GM19438 (cell line): ENCODE data around the gene PCNX1.
"Not testable (repeated sequence)": the region's sequence is repeated elsewhere in the genome, so short reads cannot be mapped to it uniquely, and the experiment has no call there.

Source experiments
- ATAC-seq: cut with Tn5 transposase; IDR thresholded peaks from one replicate; pipeline ENCODE4 v1.9.1; 2021; ENCODE audit warnings: low read depth; ENCODE audit not compliant: unreplicated experiment

PCNX1 gene

DNA sequence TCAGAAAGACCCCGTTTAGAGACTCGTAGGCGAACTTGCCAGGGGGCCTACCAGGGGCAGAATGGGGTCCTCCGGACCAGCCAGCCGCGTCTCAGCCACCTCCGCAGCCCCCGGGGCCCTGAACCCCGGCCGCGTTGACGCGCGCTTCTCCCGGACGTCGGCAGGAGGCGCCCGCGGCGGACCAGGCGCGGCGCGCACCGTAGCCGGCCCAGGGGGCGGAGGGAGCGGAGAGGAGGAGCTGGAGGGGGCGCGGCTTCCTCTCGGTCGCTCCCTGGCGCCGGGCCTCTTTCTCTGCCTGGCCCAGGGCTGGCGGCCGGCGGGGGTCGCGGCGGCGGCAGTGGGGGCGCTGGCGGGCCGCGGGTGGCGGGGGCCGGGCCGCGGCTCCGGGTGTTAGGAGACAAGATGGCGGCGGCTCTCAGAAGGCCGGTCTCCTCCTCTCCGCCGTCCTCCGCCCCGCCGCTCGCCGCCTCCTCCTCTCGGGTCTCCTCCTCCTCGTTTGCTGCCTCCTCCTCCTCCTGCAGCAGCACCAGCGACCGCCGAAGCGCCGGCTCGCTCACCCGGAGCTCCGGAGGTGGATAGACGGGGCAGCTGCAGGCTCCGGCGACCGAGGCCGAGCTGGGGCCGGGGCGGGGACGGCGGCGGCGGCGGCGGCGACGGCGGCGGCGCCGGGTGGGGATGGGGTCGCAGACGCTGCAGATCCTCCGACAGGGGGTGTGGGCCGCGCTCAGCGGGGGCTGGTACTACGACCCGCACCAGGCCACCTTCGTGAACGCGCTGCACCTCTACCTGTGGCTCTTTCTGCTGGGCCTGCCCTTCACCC is at the start of gene PCNX1:
Gene PCNX1, plus strand, starts transcription at position 284 of the 820 bp plus-strand sequence. Its CDS starts 392 bp downstream, at position 676.
- peak; percentile 63 for ATAC-seq

DNA sequence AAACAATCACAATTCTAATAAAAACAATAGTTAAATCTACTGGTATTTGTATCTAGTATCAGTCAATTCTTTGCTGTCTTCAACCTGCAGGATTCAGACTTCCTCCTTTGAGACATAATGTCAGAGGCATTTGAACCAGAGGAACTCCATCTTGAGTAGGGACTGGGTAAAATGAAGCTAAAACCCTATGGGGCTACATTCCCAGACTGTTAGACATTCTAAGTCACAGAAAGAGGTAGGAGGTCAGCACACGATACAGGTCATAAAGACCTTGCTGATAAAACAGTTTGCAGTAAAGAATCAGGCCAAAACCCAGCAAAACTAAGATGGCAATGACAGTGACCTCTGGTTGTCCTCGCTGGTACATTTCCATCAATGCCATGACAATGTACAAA is 49.8 kb upstream of the PCNX1 start:
- ATAC-seq = no peak

DNA sequence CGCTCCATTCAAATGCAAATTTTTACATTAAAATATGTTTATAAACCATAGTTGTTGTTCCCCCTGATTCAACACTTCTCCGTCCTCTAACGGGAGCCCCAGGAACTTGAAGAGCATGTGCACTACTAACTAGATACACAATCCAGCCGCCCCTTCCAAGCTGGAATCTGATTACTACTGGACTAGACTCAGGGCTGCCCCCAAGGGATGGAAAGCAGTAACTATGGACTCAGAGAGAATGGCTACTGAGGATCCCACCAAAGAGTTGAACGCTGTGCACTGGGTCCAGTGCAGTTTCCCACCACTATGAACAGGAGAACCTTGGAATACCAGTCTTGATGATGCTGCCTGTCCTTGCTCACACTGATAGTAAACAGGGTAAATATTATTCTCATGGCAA is 48.6 kb upstream of the PCNX1 start:
- ATAC-seq = no peak

DNA sequence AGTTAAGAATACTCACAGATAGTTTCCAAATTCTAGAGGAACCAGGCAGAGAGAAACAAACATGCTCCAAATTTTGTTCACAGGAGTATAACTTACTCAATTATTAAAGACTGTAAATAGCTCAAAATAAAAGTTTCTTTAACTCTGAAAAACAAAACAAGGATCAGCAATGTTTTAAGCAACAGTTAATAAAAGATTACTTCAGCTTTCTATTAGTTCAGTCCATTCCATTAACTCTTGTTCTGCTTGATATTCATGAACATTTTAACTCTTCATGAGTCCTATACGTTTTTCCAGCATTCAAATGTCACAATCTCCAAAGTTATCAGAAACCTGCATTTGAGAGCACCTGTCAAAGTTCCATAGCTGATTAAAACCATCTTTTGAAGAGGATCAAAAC is 40.3 kb upstream of the PCNX1 start:
- not testable (repeated sequence) for ATAC-seq

DNA sequence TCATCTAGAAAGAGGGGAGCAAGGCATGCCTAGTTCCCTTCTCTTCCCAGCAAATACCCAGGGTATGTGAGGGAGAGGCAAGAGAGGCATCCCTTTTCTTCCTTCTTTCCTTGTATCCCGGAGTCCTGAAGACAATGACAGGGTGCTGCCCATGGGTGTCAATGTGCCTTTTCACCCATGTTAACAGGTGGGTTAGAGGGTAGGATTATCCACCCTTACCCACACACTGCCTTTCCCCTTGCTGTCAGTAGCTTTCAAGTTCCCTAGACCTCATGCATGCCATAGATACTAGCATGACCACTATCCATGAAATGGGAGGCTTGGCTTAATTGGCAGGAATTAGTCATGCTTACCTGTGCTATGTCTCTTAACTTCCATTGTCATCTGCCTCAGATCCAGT is 36.3 kb upstream of the PCNX1 start:
- ATAC-seq = no peak

DNA sequence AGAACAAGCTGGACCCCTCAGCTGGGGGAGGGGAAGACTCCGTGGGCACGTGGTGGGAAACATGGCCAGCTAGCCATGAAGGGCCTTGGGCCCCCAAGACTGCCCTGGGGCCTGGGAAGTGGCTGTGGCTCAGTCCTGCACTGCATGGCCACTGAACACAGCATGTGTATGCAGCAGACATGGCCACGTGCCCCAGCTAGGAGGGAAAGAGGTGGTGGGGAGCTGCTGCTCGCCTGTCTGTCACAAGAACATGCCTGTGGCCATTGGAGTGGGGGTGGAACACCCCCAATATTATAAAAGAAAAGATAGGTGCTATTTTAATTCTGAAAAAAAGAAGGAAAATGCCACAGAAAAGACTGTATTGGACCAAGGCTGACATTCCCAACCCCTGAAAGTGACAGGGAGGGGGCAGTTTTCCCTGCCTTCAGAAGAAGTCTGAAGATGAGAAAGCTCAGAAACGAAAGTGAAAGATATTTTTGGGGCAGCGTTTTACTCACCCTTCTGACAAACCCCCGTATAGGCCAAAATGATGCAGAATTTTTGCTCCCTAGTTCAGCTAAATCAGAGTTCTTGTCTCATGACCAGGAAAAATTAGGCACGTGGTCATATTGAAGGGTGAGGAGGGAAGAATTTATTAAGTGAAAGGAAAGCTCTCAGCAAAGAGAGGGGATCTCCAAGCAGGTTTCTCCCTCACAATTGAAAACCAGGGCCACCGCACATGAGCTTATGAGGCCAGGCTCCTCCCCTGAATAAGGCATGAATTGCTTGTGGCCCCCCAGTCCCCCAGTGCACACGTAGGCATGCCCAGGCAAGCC is 35.2 kb upstream of the PCNX1 start:
- no peak for ATAC-seq

DNA sequence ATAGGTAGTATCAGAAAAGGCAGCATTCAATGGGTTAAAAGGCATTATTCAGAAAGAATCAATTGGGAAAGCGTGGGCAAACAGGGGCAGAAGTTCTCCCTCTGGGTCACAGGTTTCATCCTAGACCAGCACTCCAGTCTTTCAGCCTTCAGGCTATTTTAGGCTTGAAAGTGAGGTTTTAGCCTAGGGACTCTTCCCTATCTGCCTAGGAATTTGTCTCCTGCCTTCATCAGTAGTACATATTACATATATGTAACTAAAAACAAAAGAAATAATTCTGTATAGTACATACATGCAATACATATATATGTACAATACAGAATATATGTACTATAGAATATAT is 34.6 kb upstream of the PCNX1 start:
- no peak for ATAC-seq

DNA sequence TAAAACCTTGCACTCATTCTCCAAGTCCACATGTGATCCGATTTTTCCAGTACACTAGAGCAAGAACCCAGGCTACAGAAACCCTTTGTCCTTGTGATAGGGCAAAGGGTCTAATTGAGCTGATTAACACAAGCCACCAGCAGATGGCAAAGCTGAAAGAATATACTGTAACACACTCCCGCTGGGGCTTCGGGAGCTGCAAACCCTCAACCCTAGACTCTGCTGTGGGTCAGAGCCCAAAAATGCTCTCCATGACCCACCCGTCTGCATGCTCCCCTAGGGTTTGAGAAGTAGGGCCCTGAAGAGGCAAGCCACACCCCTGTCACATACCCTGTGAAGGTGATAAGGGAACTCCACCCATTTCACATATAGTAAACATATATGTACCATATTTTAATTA is 33.6 kb upstream of the PCNX1 start:
- ATAC-seq = no peak

DNA sequence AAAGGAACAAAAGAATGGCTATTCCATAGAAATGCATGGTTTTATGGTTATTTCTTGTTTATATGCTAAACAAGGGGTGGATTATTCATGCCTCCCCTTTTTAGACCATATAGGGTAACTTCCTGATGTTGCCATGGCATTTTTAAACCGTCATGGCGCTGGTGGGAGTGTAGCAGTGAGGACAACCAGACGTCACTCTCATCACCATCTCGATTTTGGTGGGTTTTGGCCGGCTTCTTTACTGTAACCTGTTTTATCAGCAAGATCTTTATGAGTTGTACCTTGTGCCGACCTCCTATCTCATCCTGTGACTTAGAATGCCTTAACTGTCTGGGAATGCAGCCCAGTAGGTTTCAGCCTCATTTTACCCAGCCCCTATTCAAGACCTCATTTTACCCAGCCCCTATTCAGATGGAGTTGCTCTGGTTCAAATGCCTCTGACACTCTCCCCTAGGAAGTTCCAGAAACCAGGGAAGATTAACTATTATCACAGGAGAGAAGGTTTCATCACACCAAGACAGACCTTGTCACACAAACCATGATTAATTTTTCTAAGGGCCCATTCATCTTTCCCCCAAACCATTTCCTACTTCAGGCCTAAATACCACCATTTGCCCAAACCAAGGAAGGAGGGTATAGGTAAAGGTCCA is 31.3 kb upstream of the PCNX1 start:
- ATAC-seq = not testable (repeated sequence)

DNA sequence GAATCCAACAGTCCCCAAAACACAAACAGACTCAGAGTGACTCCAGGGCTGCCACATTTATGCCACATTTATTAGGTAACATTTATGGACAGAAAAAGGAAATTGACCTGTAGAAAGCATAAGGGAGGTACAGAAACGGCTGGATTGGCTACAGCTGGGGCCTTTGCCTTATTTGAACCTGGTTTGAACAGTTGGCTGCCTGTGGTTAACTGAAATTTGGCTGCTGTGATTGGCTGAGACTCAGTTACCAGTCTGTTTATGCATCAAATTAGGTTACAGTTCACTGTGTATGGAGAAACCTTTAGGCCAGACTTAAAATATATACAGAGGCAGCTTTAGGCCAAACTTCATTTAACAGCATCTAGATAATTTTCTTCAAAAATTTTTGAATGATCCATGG is 27.8 kb upstream of the PCNX1 start:
- no peak for ATAC-seq

DNA sequence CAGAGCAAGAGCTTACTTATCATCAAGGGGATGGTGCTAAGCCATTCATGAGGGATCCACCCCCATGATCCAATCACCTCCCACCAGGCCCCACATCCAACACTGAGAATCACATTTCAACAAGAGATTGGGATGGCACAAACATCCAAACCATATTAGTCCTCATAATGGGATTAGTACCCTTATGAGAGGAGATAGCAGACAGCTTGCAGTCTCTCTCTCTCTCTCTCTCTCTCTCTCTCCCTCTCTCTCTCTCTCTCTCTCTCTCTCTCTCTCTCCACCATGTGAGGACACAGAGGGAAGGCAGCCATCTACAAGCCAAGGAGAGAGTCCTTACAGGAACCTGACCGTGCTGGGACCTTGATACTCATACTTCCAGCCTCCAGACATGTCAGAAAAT is 26.4 kb upstream of the PCNX1 start:
- not testable (repeated sequence) for ATAC-seq

DNA sequence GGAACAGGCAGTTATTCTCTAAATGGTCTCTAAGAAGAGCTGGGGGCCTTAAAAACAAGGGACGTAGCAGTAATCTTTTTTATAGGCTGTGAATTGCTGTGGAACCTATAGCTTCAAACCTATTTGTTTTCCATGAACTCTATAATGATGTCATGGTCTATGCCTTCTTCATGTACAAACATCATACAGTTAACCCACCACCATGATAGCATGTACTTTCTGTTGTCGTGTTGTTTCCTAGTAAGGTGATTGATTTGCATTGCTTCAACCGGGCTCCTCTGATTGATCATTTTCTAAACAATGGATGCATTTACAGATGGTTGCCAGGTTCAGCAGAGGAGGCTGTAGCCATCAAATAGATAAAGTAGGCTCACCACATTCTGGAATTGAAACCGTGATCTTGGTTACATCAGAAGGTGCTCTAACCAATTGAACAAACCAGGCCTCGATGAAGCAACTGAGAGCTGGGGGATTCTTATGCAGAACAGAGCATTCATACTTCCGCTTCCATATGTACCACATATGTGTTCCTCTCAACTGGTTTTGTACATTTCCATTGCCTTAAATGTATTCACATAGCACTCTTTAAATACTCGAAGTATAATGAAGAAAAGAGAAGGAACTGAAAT is 25.6 kb upstream of the PCNX1 start:
- ATAC-seq = peak; percentile 58

DNA sequence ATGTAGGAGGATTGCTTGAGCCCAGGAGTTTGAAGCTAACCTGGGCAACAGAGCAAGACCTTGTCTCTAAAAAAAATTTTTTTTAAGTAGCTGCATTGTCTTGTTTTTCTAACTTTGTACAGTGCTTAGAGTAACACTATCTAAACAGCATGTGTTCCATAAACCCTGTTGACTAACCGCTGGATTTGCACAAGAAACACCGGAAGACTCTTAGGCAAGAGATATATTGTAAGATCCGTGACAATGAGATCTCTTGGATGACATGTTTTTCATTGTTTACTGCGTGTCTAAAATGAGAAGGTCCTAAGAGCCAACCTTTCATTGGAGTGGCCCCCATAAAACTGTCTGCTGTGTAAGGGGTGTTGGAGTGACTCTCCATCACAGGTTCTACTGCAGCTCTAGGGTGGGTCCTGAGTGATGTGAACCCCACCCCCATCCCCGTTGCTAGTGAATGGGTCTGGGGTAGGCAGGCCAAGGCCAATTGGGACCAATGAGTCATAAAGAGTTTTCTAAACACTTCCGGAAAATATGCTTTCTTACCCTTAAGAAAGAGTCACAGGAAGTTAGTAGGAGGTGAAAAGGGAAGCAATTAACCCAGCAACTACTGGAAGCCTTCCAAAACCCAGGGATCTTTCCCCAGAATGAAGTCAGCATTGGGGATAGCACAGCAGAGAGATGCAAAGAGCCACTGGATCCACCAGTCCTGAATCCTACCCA is 24.3 kb upstream of the PCNX1 start:
- no peak for ATAC-seq

DNA sequence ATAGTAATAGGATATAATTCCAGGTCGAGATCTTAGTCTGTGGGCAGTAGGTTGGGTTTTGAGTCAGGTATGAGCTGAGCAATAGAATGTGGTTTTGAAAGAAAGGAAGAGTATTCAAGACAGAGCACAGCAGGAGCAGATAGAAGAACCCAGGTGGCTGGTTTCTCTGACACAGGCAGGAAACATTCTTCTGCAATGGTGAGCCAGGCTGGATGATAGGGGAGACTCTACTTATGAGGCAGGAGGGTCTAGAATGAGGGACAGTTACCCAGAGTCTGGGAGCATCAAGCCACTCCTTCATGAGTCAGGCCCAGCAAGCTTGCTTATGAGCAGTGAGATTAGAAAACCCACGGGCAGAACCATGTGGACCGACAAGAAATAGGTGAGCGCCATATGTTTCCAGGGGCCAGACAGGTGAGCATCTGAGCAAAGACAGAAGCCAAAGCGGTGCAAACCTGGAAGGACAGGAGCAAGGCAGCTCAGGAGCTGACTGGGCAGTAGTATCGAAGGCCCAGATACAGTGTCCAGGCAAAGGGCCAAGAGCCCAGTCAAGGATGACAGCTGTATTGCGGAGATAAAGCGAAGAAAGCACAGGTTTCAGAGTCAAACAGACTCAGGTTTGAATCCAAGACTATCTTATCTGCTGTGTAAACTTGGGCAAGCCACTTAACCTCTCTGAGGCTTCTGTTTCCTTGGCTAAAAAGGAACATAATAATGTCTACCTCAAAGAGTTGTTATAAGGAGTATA is 22.5 kb upstream of the PCNX1 start:
- ATAC-seq = no peak

DNA sequence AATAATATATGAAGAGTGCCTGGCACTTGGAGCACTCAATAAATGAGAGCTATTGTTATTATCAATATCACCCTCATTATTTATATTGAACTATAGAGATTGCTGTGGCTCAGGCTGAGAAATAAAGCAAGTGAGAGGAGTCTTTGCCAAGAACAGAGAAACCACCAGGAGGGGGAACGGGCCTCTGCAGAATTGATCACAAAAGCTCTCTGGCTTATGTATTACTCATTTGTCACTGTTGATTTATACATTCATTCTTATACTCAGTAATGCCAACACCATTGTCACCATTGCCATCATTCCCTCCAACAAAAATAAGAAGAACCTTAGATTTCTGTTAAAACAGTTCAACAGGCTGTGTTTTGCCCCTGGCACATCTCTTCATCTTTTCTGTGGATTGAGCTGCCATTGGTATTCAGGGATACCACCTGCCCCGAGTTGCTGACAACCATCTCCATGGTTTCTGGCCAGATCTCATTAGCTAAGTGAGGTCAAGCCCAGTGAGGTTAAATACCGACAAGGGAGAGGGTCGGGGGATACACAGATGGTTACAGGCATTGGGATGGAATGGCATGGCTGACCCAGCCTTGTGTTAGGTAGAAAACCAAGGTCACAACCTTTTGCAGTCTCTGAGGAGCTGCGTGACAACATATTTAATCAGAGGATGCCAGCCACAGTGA is 21.8 kb upstream of the PCNX1 start:
- no peak for ATAC-seq

DNA sequence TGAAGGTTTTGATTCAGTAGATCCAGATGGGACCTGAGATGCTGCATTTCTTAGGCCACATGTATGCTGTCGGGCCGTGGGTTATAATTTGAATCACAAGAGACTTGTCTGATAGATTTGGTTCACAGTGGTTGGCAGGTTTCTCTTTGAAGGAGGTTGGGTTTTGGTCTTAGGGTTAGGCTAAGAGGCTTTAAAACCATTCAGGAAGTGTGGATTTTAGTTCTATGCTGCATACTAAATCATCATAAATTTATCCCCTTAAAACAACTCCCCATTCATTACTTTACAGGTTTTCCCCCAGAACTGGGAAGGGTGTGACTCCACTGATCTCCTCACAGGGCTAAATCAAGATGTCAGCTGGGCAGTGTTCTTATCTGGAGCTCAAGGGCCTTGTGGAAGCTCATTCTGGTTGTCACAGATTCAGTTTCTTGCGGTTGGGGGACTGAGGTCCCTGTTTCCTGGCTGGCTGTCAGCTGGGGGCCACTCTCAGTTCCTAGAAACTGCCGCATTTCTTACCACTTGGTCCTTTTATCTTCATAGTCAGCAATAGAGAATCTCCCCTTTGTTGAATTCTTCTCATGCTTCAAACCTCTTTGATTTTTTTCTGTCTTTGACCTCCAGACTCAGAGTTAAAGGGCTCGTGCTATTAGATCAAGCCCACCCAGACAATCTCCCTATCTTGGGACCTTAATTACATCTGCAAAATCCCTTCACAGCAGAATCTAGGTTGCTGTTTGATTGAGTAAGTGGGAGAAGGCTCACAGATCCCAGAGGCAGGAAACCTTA is 20.6 kb upstream of the PCNX1 start:
- peak; percentile 54 for ATAC-seq

DNA sequence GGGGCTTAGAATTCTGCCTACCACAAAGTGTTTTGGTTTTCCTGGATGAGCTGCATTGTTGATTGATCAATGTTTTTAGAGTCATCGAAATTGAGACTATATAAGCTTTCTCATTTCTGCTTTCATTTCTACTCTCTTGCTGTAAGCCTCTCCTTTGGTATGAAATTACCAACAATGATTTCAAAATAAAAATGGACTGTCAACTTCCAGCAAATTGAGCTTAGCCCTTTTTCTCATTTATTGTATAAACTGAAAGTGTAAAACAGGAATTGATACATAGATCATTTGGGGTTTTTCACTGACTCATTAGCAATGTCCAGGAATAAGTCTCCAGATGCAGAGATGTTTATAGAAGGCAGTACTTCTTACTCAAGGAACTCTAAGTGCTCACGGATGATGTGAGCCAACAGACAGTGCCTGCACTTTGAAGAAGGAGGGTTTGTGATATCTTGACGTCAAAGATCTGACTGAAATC is 20.0 kb upstream of the PCNX1 start:
- peak; percentile 44 for ATAC-seq
